ENCODE data around the gene ITIH3.

- TF ChIP-seq, protein P1, sequence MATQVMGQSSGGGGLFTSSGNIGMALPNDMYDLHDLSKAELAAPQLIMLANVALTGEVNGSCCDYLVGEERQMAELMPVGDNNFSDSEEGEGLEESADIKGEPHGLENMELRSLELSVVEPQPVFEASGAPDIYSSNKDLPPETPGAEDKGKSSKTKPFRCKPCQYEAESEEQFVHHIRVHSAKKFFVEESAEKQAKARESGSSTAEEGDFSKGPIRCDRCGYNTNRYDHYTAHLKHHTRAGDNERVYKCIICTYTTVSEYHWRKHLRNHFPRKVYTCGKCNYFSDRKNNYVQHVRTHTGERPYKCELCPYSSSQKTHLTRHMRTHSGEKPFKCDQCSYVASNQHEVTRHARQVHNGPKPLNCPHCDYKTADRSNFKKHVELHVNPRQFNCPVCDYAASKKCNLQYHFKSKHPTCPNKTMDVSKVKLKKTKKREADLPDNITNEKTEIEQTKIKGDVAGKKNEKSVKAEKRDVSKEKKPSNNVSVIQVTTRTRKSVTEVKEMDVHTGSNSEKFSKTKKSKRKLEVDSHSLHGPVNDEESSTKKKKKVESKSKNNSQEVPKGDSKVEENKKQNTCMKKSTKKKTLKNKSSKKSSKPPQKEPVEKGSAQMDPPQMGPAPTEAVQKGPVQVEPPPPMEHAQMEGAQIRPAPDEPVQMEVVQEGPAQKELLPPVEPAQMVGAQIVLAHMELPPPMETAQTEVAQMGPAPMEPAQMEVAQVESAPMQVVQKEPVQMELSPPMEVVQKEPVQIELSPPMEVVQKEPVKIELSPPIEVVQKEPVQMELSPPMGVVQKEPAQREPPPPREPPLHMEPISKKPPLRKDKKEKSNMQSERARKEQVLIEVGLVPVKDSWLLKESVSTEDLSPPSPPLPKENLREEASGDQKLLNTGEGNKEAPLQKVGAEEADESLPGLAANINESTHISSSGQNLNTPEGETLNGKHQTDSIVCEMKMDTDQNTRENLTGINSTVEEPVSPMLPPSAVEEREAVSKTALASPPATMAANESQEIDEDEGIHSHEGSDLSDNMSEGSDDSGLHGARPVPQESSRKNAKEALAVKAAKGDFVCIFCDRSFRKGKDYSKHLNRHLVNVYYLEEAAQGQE (IDR thresholded peaks at IDR 0.05; ENCODE audit: insufficient read depth in 1 of 2, low read depth in 2 of 2, low read length in 2 of 2), result no peak
- no peak for TF ChIP-seq POLR2AphosphoS5 (IDR thresholded peaks at IDR 0.05; ENCODE audit: low read depth, low read length)
- no peak for TF ChIP-seq TAF1 (IDR thresholded peaks at IDR 0.05; ENCODE audit: borderline replicate concordance, insufficient read depth, low read length)
- no peak for TF ChIP-seq SIN3A (IDR thresholded peaks at IDR 0.05; ENCODE audit: borderline replicate concordance, insufficient read depth, low read length)
Measured at GRCh38 chr3:52839268-52839575, 44.6 kb downstream of the ITIH3 start.
